Liver (tissue), 9 donors: ENCODE results near the gene ULK4. TPM values are rescaled to one million over a fixed set of nuclear protein-coding genes. Genes with fewer than 3 reads are reported as not detected.

ENCODE experiments used
- DNase-seq: peaks from one replicate; pipeline ENCODE4 v3.0.0-alpha.2; 2017; ENCODE audit warnings: low spot score
- H3K27ac ChIP-seq, 2 donors: one replicate each; pipeline ENCODE4 v1.7.0; 2013; ENCODE audit warnings: inconsistent platforms in 2 of 2, low read length in 2 of 2, control low read depth in 1 of 2, low read depth in 1 of 2, mild to moderate bottlenecking in 1 of 2
- H3K27me3 ChIP-seq, 4 donors: one replicate each; pipeline versions ENCODE4 v1.6.1 to v1.7.0; 2013; ENCODE audit warnings: low read length in 3 of 4, inconsistent platforms in 1 of 4, mild to moderate bottlenecking in 1 of 4, moderate library complexity in 1 of 4; ENCODE audit not compliant: control insufficient read depth in 4 of 4, insufficient read depth in 4 of 4
- H3K36me3 ChIP-seq, 4 donors: one replicate each; pipeline versions ENCODE4 v1.6.1 to v1.7.0; 2013; ENCODE audit warnings: low read length in 3 of 4, mild to moderate bottlenecking in 3 of 4, low read depth in 1 of 4, moderate library complexity in 1 of 4; ENCODE audit not compliant: control insufficient read depth in 4 of 4, insufficient read depth in 3 of 4
- H3K4me1 ChIP-seq, 4 donors: one replicate each; pipeline versions ENCODE4 v1.6.1 to v1.7.0; 2013; ENCODE audit warnings: low read length in 3 of 4, mild to moderate bottlenecking in 3 of 4, moderate library complexity in 1 of 4; ENCODE audit not compliant: control insufficient read depth in 4 of 4, insufficient read depth in 4 of 4
- H3K4me3 ChIP-seq, 3 donors: one replicate each; pipeline versions ENCODE4 v1.6.1 to v1.7.0; 2013; ENCODE audit warnings: low read length in 3 of 3, control low read depth in 1 of 3, low read depth in 1 of 3, mild to moderate bottlenecking in 1 of 3
- H3K9ac ChIP-seq, 2 donors: one replicate each; pipeline ENCODE4 v1.7.0; 2013; ENCODE audit warnings: low read length in 2 of 2, mild to moderate bottlenecking in 2 of 2, moderate library complexity in 2 of 2, control low read depth in 1 of 2, low read depth in 1 of 2
- H3K9me3 ChIP-seq, 4 donors: one replicate each; pipeline versions ENCODE4 v1.6.1 to v1.7.0; 2013; ENCODE audit warnings: low read length in 3 of 4; ENCODE audit not compliant: control insufficient read depth in 4 of 4
- ATF3 ChIP-seq: IDR thresholded peaks from 2 replicates; pipeline ENCODE4 v1.6.1; 2016; ENCODE audit warnings: antibody characterized with exemption
- CTCF ChIP-seq: fragments of 150-350 bp; IDR thresholded peaks from 2 replicates; pipeline ENCODE4 v1.5.1; 2017; ENCODE audit warnings: improper control_type of control experiment, low read depth, low read length; ENCODE audit not compliant: missing input control
- EGR1 ChIP-seq, 2 donors: IDR thresholded peaks; 2 replicates each; pipeline ENCODE4 v1.6.1; 2016 to 2018; ENCODE audit warnings: antibody characterized with exemption in 2 of 2, low read depth in 2 of 2
- FOXA1 ChIP-seq: IDR thresholded peaks from 2 replicates; pipeline ENCODE4 v1.6.1; 2016; ENCODE audit warnings: antibody characterized with exemption
- FOXA2 ChIP-seq: IDR thresholded peaks from 2 replicates; pipeline ENCODE4 v1.6.1; 2016; ENCODE audit warnings: antibody characterized with exemption
- GABPA ChIP-seq, 2 donors: IDR thresholded peaks in 1 of 2; conservative IDR thresholded peaks in 1 of 2; 2 replicates each; pipeline ENCODE4 v1.6.1; 2016; ENCODE audit warnings: antibody characterized with exemption in 2 of 2, mild to moderate bottlenecking in 1 of 2, moderate library complexity in 1 of 2
- HNF4A ChIP-seq, 2 donors: conservative IDR thresholded peaks; 2 replicates each; pipeline ENCODE4 v1.6.1; 2016; ENCODE audit warnings: antibody characterized with exemption in 2 of 2, mild to moderate bottlenecking in 2 of 2
- HNF4G ChIP-seq: IDR thresholded peaks from 2 replicates; pipeline ENCODE4 v1.6.1; 2016; ENCODE audit warnings: antibody characterized with exemption
- JUND ChIP-seq, 2 donors: IDR thresholded peaks; 2 replicates each; pipeline ENCODE4 v1.6.1; 2016; ENCODE audit warnings: antibody characterized with exemption in 2 of 2
- MAX ChIP-seq: IDR thresholded peaks from 2 replicates; pipeline ENCODE4 v1.6.1; 2016; ENCODE audit warnings: antibody characterized with exemption
- NR2F2 ChIP-seq: IDR thresholded peaks from 2 replicates; pipeline ENCODE4 v1.6.1; 2016; ENCODE audit warnings: antibody characterized with exemption
- RAD21 ChIP-seq, 2 donors: IDR thresholded peaks; 2 replicates each; pipeline ENCODE4 v1.6.1; 2016; ENCODE audit warnings: antibody characterized with exemption in 2 of 2, mild to moderate bottlenecking in 2 of 2
- RXRA ChIP-seq, 2 donors: IDR thresholded peaks; 2 replicates each; pipeline ENCODE4 v1.6.1; 2017 to 2018; ENCODE audit warnings: antibody characterized with exemption in 2 of 2, mild to moderate bottlenecking in 1 of 2
- SP1 ChIP-seq: IDR thresholded peaks from 2 replicates; pipeline ENCODE4 v1.6.1; 2018; ENCODE audit warnings: antibody characterized with exemption, mild to moderate bottlenecking
- TAF1 ChIP-seq: conservative IDR thresholded peaks from 2 replicates; pipeline ENCODE4 v1.6.1; 2016; ENCODE audit warnings: antibody characterized with exemption, mild to moderate bottlenecking
- YY1 ChIP-seq: IDR thresholded peaks from 2 replicates; pipeline ENCODE4 v1.6.1; 2016; ENCODE audit warnings: antibody characterized with exemption, mild to moderate bottlenecking
- WGBS: extraction: QIAGEN DNeasy Blood & Tissue Kit; methylation state at CpG from one replicate; pipeline ENCODE4 v1.1.7; 2013; 5-methylcytosine and 5-hydroxymethylcytosine counted together
- polyA plus RNA-seq, 2 donors: library from polyadenylated mRNA; stranded (reverse) in 1 of 2; unstranded in 1 of 2; fragments of 200-250 nt in 1 of 2; fragments of >200 nt in 1 of 2; fragmentation: Nextera tagmentation in 1 of 2; extraction: Ambion mirVana in 1 of 2; gene quantifications; one replicate each; pipeline versions ENCODE4 v1.2.1 to v1.2.3, GENCODE V29; 2013 to 2015
- total RNA-seq, 2 donors: library from RNA; depleted of rRNA; stranded (reverse); fragments of >200 nt; gene quantifications; one replicate each; pipeline ENCODE4 v1.2.3, GENCODE V29; 2014
- TF ChIP-seq, protein P1 (sequence below): IDR thresholded peaks from 2 replicates; pipeline ENCODE4 v1.6.1; 2016; ENCODE audit warnings: antibody characterized with exemption, mild to moderate bottlenecking
- TF ChIP-seq, protein P2 (sequence below): IDR thresholded peaks from 2 replicates; pipeline ENCODE4 v1.6.1; 2016; ENCODE audit warnings: antibody characterized with exemption
- donor health status: healthy.
- donor health status: healthy.
- donor health status: healthy.
- donor health status: healthy.
- donor health status: healthy.

The ULK4 gene
- total and polyA plus RNA-seq, 4 donors, result 1.1 to 11.5 (median 3.2) TPM

DNA sequence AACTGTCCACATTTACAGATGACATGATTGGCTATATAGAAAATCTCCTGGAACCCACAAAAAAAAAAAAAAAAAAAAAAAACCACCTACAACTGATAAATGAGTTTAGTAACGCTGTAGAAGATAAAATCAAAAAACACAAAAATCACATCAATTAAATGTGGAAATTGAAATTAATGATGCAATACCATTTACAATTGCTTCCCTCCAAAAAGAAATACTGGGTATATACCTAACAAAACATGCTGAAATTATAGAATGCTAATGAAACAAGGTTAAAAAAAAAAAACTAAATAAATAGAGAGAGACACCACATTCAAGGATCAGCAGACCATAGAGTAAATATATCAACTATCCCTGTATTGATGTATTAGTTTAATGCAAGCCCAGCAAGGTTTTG, 215.7 kb downstream of the ULK4 start:
- DNase-seq, result no peak
- Histone ChIP-seq H3K9me3 (no peaks in the 10 kb centered on the region), H3K27me3 (no peaks in the 10 kb centered on the region), H3K9ac (no peak overlapping the region), H3K36me3 (no peaks in the 10 kb centered on the region), H3K4me3 (no peak overlapping the region), H3K27ac (no peak overlapping the region), H3K4me1 (peaks cover 0 to 2% (median 0%) of the 10 kb centered on the region in 4 donors)
- 92% methylated on average over 1 of the region's 1 CpG for WGBS
- TF ChIP-seq FOXA1 (no peak), TAF1 (no peak), HNF4G (no peak), HNF4A (conservative IDR thresholded peaks at IDR 0.05) (no peak), NR2F2 (no peak), ATF3 (no peak), MAX (no peak), GABPA (IDR thresholded peaks at IDR 0.05 in 1 of 2, conservative IDR thresholded peaks at IDR 0.05 in 1 of 2) (no peak), JUND (IDR thresholded peaks at IDR 0.05) (no peak), YY1 (no peak), RAD21 (IDR thresholded peaks at IDR 0.05) (no peak), EGR1 (IDR thresholded peaks at IDR 0.05; ENCODE audit: low read depth in 2 of 2) (no peak), SP1 (no peak), FOXA2 (no peak), RXRA (IDR thresholded peaks at IDR 0.05) (no peak)
- TF ChIP-seq, protein P1, sequence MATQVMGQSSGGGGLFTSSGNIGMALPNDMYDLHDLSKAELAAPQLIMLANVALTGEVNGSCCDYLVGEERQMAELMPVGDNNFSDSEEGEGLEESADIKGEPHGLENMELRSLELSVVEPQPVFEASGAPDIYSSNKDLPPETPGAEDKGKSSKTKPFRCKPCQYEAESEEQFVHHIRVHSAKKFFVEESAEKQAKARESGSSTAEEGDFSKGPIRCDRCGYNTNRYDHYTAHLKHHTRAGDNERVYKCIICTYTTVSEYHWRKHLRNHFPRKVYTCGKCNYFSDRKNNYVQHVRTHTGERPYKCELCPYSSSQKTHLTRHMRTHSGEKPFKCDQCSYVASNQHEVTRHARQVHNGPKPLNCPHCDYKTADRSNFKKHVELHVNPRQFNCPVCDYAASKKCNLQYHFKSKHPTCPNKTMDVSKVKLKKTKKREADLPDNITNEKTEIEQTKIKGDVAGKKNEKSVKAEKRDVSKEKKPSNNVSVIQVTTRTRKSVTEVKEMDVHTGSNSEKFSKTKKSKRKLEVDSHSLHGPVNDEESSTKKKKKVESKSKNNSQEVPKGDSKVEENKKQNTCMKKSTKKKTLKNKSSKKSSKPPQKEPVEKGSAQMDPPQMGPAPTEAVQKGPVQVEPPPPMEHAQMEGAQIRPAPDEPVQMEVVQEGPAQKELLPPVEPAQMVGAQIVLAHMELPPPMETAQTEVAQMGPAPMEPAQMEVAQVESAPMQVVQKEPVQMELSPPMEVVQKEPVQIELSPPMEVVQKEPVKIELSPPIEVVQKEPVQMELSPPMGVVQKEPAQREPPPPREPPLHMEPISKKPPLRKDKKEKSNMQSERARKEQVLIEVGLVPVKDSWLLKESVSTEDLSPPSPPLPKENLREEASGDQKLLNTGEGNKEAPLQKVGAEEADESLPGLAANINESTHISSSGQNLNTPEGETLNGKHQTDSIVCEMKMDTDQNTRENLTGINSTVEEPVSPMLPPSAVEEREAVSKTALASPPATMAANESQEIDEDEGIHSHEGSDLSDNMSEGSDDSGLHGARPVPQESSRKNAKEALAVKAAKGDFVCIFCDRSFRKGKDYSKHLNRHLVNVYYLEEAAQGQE, result no peak
- TF ChIP-seq, protein P2, sequence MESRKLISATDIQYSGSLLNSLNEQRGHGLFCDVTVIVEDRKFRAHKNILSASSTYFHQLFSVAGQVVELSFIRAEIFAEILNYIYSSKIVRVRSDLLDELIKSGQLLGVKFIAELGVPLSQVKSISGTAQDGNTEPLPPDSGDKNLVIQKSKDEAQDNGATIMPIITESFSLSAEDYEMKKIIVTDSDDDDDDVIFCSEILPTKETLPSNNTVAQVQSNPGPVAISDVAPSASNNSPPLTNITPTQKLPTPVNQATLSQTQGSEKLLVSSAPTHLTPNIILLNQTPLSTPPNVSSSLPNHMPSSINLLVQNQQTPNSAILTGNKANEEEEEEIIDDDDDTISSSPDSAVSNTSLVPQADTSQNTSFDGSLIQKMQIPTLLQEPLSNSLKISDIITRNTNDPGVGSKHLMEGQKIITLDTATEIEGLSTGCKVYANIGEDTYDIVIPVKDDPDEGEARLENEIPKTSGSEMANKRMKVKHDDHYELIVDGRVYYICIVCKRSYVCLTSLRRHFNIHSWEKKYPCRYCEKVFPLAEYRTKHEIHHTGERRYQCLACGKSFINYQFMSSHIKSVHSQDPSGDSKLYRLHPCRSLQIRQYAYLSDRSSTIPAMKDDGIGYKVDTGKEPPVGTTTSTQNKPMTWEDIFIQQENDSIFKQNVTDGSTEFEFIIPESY, result no peak

DNA sequence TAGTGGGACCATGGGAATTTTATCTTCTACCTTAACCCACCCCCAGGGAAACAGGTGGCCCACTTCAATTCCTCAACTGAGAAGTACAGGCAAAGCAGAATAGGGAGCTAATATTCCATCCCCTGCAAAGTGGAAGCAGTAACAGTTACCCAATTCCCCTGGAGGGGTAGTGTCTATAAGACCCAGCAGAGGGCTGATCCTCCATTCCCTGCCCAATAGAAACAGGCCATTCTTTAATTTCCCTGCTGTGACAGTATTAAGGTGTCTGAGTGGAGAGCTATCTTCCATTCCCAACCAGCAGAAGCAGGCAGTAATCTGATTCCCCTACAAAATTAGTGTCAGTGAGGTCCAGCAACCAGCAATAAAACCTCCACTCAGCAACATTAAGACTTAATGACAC, 219.8 kb downstream of the ULK4 start:
- H3K4me1 ChIP-seq, result peaks cover 0 to 2% (median 0%) of the 10 kb centered on the region in 4 donors
- H3K36me3 ChIP-seq, result no peaks in the 10 kb centered on the region
- no peaks in the 10 kb centered on the region for H3K9me3 ChIP-seq
- no peak overlapping the region for H3K27ac ChIP-seq
- DNase-seq, result no peak
- H3K9ac ChIP-seq, result no peak overlapping the region
- H3K27me3 ChIP-seq, result no peaks in the 10 kb centered on the region
- no peak overlapping the region for H3K4me3 ChIP-seq
- TF ChIP-seq EGR1 (IDR thresholded peaks at IDR 0.05; ENCODE audit: low read depth in 2 of 2) (no peak), FOXA1 (no peak), RAD21 (IDR thresholded peaks at IDR 0.05) (no peak), SP1 (no peak), FOXA2 (no peak), NR2F2 (no peak), TAF1 (no peak), HNF4G (no peak), CTCF (no peak), GABPA (IDR thresholded peaks at IDR 0.05 in 1 of 2, conservative IDR thresholded peaks at IDR 0.05 in 1 of 2) (no peak), YY1 (no peak), JUND (IDR thresholded peaks at IDR 0.05) (no peak), MAX (no peak)
- TF ChIP-seq, protein P1, result no peak
- TF ChIP-seq, protein P2, result no peak
